AG04449 (cell line): ENCODE data around the gene BRD3.

ENCODE experiments used
- CTCF ChIA-PET: fragments of 350-600 bp; formaldehyde crosslinking; extraction: SDS; loops from one replicate; lab custom pipeline; 2021; ENCODE audit warnings: antibody characterized with exemption; lab: Yijun Ruan, JAX
- POLR2A ChIA-PET: fragments of 400-600, 350-600 bp; formaldehyde crosslinking; extraction: SDS; loops from one replicate; lab custom pipeline; 2020; ENCODE audit warnings: antibody characterized with exemption, inconsistent platforms; lab: Yijun Ruan, JAX
- DNase-seq: peaks from one replicate; pipeline ENCODE4 v3.0.0-alpha.2; 2010; ENCODE audit warnings: low read depth, low spot score
- H3K4me3 ChIP-seq: 2 replicates; pipeline ENCODE4 v1.5.1; 2011; ENCODE audit warnings: low read depth, mild to moderate bottlenecking, control low read depth, low read length
- TF ChIP-seq, protein P1 (sequence below): IDR thresholded peaks from one replicate; pipeline ENCODE4 v1.5.1; 2011; ENCODE audit warnings: mild to moderate bottlenecking, moderate library complexity, low read length, control low read depth, inconsistent platforms; ENCODE audit not compliant: insufficient read depth; ENCODE audit errors: missing control alignments

The BRD3 gene

GRCh38 chr9:134059661-134060395, 8.0 kb downstream of the BRD3 start:
- no peak for DNase-seq
- no peak overlapping the region for H3K4me3 ChIP-seq
- ChIA-PET CTCF (interaction anchor here (1.1 kb wide), 1 partner anchor 66 kb away, joined by 3 read pairs; no protein-coding TSS in a partner anchor), POLR2A (no interaction called here)
- TF ChIP-seq, protein P1, sequence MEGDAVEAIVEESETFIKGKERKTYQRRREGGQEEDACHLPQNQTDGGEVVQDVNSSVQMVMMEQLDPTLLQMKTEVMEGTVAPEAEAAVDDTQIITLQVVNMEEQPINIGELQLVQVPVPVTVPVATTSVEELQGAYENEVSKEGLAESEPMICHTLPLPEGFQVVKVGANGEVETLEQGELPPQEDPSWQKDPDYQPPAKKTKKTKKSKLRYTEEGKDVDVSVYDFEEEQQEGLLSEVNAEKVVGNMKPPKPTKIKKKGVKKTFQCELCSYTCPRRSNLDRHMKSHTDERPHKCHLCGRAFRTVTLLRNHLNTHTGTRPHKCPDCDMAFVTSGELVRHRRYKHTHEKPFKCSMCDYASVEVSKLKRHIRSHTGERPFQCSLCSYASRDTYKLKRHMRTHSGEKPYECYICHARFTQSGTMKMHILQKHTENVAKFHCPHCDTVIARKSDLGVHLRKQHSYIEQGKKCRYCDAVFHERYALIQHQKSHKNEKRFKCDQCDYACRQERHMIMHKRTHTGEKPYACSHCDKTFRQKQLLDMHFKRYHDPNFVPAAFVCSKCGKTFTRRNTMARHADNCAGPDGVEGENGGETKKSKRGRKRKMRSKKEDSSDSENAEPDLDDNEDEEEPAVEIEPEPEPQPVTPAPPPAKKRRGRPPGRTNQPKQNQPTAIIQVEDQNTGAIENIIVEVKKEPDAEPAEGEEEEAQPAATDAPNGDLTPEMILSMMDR, result no peak

DNA sequence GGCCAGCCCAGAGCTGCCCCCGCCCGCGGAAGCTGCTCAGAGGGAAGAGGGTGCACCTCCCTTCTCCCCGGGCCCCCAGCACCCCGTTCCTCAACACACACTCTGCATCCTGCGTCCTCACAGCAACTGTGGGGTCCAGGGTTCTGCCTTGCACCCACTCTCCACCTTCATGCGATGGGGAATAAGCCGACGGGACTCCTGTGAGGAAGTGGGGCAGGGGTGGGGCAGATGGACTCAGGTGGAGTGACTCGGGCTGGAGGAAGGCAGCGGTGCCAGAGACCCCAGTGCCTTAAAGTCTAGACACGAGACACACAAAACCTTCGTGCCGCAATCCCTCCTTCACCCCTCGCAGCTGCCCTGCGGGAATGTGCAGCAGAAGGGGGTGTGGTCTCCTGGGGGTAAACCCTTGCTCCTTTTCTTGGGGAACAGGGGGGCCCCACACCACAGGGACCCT, 8.6 kb downstream of the BRD3 start:
- no peak for DNase-seq
- TF ChIP-seq, protein P1, result no peak

DNA sequence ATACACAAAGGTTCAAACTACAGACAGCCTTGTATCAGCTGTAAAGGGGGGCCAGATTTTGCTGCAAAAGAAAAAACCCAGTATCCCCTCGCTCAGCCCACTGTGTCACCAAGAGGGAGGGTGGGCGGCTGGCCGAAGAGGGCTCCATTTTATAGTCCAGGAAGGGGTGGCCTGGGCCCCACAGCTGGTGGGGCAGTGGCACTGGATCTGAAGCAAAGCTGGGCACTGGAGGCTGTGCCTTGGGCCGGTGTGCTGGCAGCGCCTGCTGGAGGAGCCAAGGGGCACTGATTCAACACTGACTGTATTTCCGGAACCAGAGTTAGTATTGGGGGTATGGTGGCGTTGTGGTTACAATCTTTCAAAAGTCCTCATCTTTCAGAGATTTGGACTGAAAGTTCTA, 9.1 kb downstream of the BRD3 start:
- TF ChIP-seq, protein P1, result no peak
- ChIA-PET POLR2A (no interaction called here), CTCF (no interaction called here)
- H3K4me3 ChIP-seq, result no peak overlapping the region
- DNase-seq, result no peak

More for the DNA sequence above, 8.6 kb downstream of the BRD3 start:
- POLR2A ChIA-PET, result no interaction called here
- H3K4me3 ChIP-seq, result no peak overlapping the region
- CTCF ChIA-PET, result interaction anchor here (1.1 kb wide), 1 partner anchor 65 kb away, joined by 3 read pairs; no protein-coding TSS in a partner anchor

GRCh38 chr9:134057751-134058701, 9.8 kb downstream of the BRD3 start:
- no peak overlapping the region for H3K4me3 ChIP-seq
- DNase-seq, result no peak
- TF ChIP-seq, protein P1, result no peak
- ChIA-PET CTCF (no interaction called here), POLR2A (no interaction called here)

DNA sequence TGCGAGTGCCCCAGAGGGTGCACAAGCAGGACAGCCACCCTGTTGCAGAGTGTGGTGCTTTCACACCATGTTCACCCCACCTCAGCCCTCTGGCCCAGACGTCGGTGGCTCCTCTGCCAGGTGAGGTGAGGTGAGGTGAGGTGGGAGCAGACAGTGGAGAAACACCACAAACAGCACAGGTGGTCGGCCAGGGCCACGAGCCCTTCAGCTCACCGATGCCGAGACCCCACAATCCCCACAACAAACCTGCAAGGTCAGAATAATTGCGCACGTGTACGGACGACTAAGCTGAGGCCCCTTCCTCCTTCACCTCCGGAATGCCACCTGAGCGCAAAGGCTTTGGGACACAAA, 10.5 kb downstream of the BRD3 start:
- POLR2A ChIA-PET, result no interaction called here

More for the DNA sequence above, 10.5 kb downstream of the BRD3 start:
- CTCF ChIA-PET, result no interaction called here
- no peak for DNase-seq
- H3K4me3 ChIP-seq, result no peak overlapping the region
- TF ChIP-seq, protein P1, result no peak
